Endothelial cell of umbilical vein (primary cell): Measurements from ENCODE around the gene TCERG1L. TPM values are rescaled to one million over a fixed set of nuclear protein-coding genes. Genes with fewer than 3 reads are reported as not detected.

Experiments used
- BruUV-seq: library from RNA; stranded (reverse); fragments of 400-500 nt; replicated peaks from 2 replicates; lab custom pipeline; 2021; lab: Mats Ljungman, UMichigan
- CTCF ChIA-PET: fragments of 300-600, 350-600 bp; sonication (Branson Sonifier 250); formaldehyde crosslinking; loops from one replicate; lab custom pipeline; 2021; ENCODE audit warnings: antibody characterized with exemption, inconsistent platforms; lab: Charles Lee
- POLR2A ChIA-PET: fragments of 300-600, 350-600 bp; sonication (Branson Sonifier 250); formaldehyde crosslinking; loops from one replicate; lab custom pipeline; 2021; ENCODE audit warnings: antibody characterized with exemption, inconsistent platforms; lab: Charles Lee
- DNase-seq: peaks from one replicate; pipeline ENCODE4 v3.0.0-alpha.2; 2011; ENCODE audit warnings: low read depth, low spot score
- FAIRE-seq: peaks from 2 replicates; lab custom pipeline; 2011; peaks lifted over from hg19 to GRCh38; lab: Jason Lieb, UNC
- H2AFZ ChIP-seq: 2 replicates; pipeline ENCODE4 v1.6.0; 2012; ENCODE audit warnings: low read depth, low read length, control low read depth, inconsistent platforms
- H3K27ac ChIP-seq: 2 replicates; pipeline ENCODE4 v1.5.1; 2011; ENCODE audit warnings: low read depth, mild to moderate bottlenecking, control low read depth, low read length, moderate library complexity; ENCODE audit not compliant: insufficient read depth
- H3K27me3 ChIP-seq, 2 experiments: 2 replicates each; pipeline versions ENCODE4 v1.6.0 to v1.6.1; 2011; ENCODE audit warnings: low read length in 2 of 2, mixed read lengths in 1 of 2; ENCODE audit not compliant: control insufficient read depth in 2 of 2, insufficient read depth in 2 of 2
- H3K36me3 ChIP-seq, 2 experiments: 2 replicates in 1 of 2; 3 replicates in 1 of 2; pipeline ENCODE4 v1.5.1; 2011; ENCODE audit warnings: low read length in 2 of 2, mild to moderate bottlenecking in 1 of 2, moderate library complexity in 1 of 2; ENCODE audit not compliant: control insufficient read depth in 2 of 2, insufficient read depth in 2 of 2; ENCODE audit errors: extremely low read depth in 1 of 2
- H3K4me1 ChIP-seq: 3 replicates; pipeline ENCODE4 v1.5.1; 2011; ENCODE audit warnings: mild to moderate bottlenecking, low read length; ENCODE audit not compliant: control insufficient read depth, insufficient read depth; ENCODE audit errors: extremely low read depth
- H3K4me2 ChIP-seq: 2 replicates; pipeline ENCODE4 v1.6.1; 2011; ENCODE audit warnings: low read length, control low read depth, mixed read lengths; ENCODE audit not compliant: insufficient read depth
- H3K4me3 ChIP-seq, 3 experiments: fragments of 200-600 bp in 1 of 3; sonication (generic), shearing (Covaris generic) in 1 of 3; replicated peaks in 1 of 3; 2 replicates each; pipeline ENCODE4 v1.5.1; 2011 to 2016; ENCODE audit warnings: control low read depth in 3 of 3, low read length in 3 of 3, mild to moderate bottlenecking in 2 of 3, inconsistent platforms in 1 of 3, low read depth in 1 of 3, moderate library complexity in 1 of 3; ENCODE audit not compliant: insufficient read depth in 1 of 3
- H3K79me2 ChIP-seq: 2 replicates; pipeline ENCODE4 v1.6.0; 2012; ENCODE audit warnings: low read length, inconsistent platforms; ENCODE audit not compliant: control insufficient read depth, insufficient read depth
- H3K9ac ChIP-seq: replicated peaks from 2 replicates; pipeline ENCODE3; 2011; ENCODE audit warnings: low read length, control low read depth; ENCODE audit not compliant: insufficient read depth; ENCODE audit errors: extremely low read depth
- H3K9me1 ChIP-seq: replicated peaks from 3 replicates; pipeline ENCODE4 v1.6.0; 2011; ENCODE audit warnings: mild to moderate bottlenecking, low read length; ENCODE audit not compliant: control insufficient read depth, insufficient read depth; ENCODE audit errors: extremely low read depth
- H3K9me3 ChIP-seq: replicated peaks from 2 replicates; pipeline ENCODE4 v1.5.1; 2012; ENCODE audit warnings: low read length, inconsistent platforms; ENCODE audit not compliant: control insufficient read depth, insufficient read depth
- H4K20me1 ChIP-seq: replicated peaks from 2 replicates; pipeline ENCODE3; 2011; ENCODE audit warnings: mild to moderate bottlenecking, low read length; ENCODE audit not compliant: control insufficient read depth, insufficient read depth; ENCODE audit errors: extremely low read depth
- EZH2 ChIP-seq: IDR thresholded peaks from 2 replicates; pipeline ENCODE4 v1.6.1; 2012; ENCODE audit warnings: borderline replicate concordance, low read depth, mild to moderate bottlenecking, moderate library complexity, low read length, inconsistent platforms; ENCODE audit not compliant: severe bottlenecking
- FOS ChIP-seq: IDR thresholded peaks from 2 replicates; pipeline ENCODE4 v1.6.1; 2011; ENCODE audit warnings: mild to moderate bottlenecking, low read length, moderate library complexity, borderline replicate concordance; ENCODE audit not compliant: insufficient read depth
- GATA2 ChIP-seq: IDR thresholded peaks from 2 replicates; pipeline ENCODE4 v1.7.0; 2011; ENCODE audit warnings: low read depth, mild to moderate bottlenecking, moderate library complexity, mixed read lengths, low read length; ENCODE audit not compliant: insufficient read length, insufficient read depth
- JUN ChIP-seq: IDR thresholded peaks from 2 replicates; pipeline ENCODE4 v1.6.1; 2011; ENCODE audit warnings: borderline replicate concordance, low read depth; ENCODE audit not compliant: insufficient read length, insufficient read depth
- MAX ChIP-seq: IDR thresholded peaks from 2 replicates; pipeline ENCODE4 v1.6.1; 2011; ENCODE audit not compliant: insufficient read depth, insufficient read length
- MYC ChIP-seq: IDR thresholded peaks from one replicate; pipeline ENCODE4 v1.6.1; 2011; ENCODE audit warnings: mild to moderate bottlenecking, low read depth, low read length
- POLR2A ChIP-seq: IDR thresholded peaks from 2 replicates; pipeline ENCODE4 v1.6.1; 2012; ENCODE audit warnings: low read depth, mild to moderate bottlenecking, control low read depth, low read length
- POLR2AphosphoS5 ChIP-seq: IDR thresholded peaks from 2 replicates; pipeline ENCODE4 v1.6.1; 2012; ENCODE audit warnings: low read depth, mild to moderate bottlenecking, control low read depth, low read length, moderate library complexity; ENCODE audit not compliant: insufficient read depth
- dilution Hi-C: fragments of 300-500 bp; cut with MboI; formaldehyde crosslinking; loops from one replicate; pipeline ENCODE4 v1.15.0; 2019; ENCODE audit warnings: low sequenced_read_pairs; ENCODE audit not compliant: extremely low pct_ligation_motif_present
- intact Hi-C: fragments of 100-400 bp; cut with micrococcal nuclease; formaldehyde crosslinking; loops from one replicate; pipeline ENCODE4 v1.10.0; 2022
- polyA plus RNA-seq, 4 experiments: library from polyadenylated mRNA; depleted of rRNA in 3 of 4; stranded (reverse) in 3 of 4; unstranded in 1 of 4; fragments of >200 nt; gene quantifications; 2 replicates each; pipeline versions ENCODE4 v1.2.1 to v1.2.3, GENCODE V29; 2011 to 2012; ENCODE audit warnings: missing spikeins in 1 of 4
- total RNA-seq: library from RNA; stranded (reverse); gene quantifications from 2 replicates; pipeline ENCODE4 v1.2.3, GENCODE V29; 2021
- TF ChIP-seq, protein P1 (sequence below), 2 donors: IDR thresholded peaks; 1 replicate in 1 of 2; 2 replicates in 1 of 2; pipeline ENCODE4 v1.5.1; 2011; ENCODE audit warnings: low read length in 2 of 2, mild to moderate bottlenecking in 2 of 2, moderate library complexity in 2 of 2, control low read depth in 1 of 2, inconsistent platforms in 1 of 2, low read depth in 1 of 2; ENCODE audit not compliant: insufficient read depth in 1 of 2; ENCODE audit errors: extremely low read depth in 1 of 2

TCERG1L gene
- total and polyA plus RNA-seq, 2 donors (not counting 3 experiments of a cell fraction or from before 2014, with no cell fraction given) = not detected

DNA sequence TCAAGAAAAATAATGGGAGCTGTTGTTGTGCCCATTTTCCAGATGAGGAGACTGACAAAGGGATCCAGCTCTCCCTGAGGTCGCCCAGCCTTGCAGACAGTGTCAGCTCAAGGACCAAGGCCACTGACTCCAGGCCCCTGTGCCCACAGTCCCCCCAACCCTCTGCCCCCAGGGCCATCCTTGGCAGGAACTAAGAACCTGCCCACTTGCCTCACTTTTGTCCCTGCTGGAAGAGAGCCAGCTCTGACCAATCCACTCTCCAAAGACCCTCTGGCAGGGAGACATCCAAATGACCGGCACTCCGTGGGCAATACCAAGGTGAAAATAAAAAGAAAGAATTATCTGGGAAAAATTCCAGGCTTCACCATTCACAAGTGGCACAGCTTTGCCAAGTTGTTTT, 101.3 kb downstream of the TCERG1L start:
- POLR2A ChIA-PET = no interaction called here
- H3K27ac ChIP-seq = no peak overlapping the region
- H3K4me1 ChIP-seq = no peaks in the 10 kb centered on the region
- peaks cover 6% of the 10 kb centered on the region for H3K9me3 ChIP-seq
- no peak overlapping the region for H3K9ac ChIP-seq
- no peak overlapping the region for H2AFZ ChIP-seq
- TF ChIP-seq MYC (no peak), EZH2 (no peak), POLR2A (no peak), FOS (no peak), GATA2 (no peak), POLR2AphosphoS5 (no peak), JUN (no peak), MAX (no peak)
- TF ChIP-seq, protein P1, sequence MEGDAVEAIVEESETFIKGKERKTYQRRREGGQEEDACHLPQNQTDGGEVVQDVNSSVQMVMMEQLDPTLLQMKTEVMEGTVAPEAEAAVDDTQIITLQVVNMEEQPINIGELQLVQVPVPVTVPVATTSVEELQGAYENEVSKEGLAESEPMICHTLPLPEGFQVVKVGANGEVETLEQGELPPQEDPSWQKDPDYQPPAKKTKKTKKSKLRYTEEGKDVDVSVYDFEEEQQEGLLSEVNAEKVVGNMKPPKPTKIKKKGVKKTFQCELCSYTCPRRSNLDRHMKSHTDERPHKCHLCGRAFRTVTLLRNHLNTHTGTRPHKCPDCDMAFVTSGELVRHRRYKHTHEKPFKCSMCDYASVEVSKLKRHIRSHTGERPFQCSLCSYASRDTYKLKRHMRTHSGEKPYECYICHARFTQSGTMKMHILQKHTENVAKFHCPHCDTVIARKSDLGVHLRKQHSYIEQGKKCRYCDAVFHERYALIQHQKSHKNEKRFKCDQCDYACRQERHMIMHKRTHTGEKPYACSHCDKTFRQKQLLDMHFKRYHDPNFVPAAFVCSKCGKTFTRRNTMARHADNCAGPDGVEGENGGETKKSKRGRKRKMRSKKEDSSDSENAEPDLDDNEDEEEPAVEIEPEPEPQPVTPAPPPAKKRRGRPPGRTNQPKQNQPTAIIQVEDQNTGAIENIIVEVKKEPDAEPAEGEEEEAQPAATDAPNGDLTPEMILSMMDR (IDR thresholded peaks at IDR 0.05; ENCODE audit: extremely low read depth in 1 of 2, insufficient read depth in 1 of 2, low read depth in 1 of 2, low read length in 2 of 2) = no peak
- no TSS peak for BruUV-seq
- CTCF ChIA-PET = no interaction called here
- H3K9me1 ChIP-seq = no peaks in the 10 kb centered on the region
- no peak overlapping the region for H3K4me3 ChIP-seq
- intact Hi-C loops = no loop called here
- H3K27me3 ChIP-seq = no peaks in the 10 kb centered on the region
- no peak overlapping the region for H3K4me2 ChIP-seq
- H3K36me3 ChIP-seq = no peaks in the 10 kb centered on the region
- FAIRE-seq = no peak
- H3K79me2 ChIP-seq = no peaks in the 10 kb centered on the region
- H4K20me1 ChIP-seq = no peaks in the 10 kb centered on the region
- dilution Hi-C loops = no loop called here
- DNase-seq = no peak
